ENCODE results near the gene LILRB1.
"Not testable (repeated sequence)": the region's sequence is repeated elsewhere in the genome, so short reads cannot be mapped to it uniquely, and the experiment has no call there.

LILRB1 gene

DNA sequence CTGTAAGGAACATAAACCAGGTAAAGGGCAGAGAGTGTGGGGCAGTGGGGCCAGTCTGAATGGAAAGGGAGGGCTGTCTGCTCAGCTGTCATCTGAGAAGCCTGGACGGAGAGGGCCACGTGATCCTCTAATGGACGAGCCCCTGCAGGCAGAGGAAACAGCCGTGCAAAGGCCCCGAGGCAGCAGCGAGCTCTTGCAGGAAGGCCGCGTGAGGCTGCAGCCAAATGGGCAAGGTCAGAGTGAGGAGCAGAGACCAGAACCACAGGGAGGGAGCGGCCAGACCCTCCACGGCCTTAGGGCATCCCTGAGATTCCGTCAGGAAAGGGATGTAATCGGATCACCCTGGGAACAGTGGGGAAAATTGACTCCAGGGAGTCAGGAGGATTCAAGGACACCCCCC lies 36.9 kb downstream of the LILRB1 start:
- DNase-seq, result no peak

DNA sequence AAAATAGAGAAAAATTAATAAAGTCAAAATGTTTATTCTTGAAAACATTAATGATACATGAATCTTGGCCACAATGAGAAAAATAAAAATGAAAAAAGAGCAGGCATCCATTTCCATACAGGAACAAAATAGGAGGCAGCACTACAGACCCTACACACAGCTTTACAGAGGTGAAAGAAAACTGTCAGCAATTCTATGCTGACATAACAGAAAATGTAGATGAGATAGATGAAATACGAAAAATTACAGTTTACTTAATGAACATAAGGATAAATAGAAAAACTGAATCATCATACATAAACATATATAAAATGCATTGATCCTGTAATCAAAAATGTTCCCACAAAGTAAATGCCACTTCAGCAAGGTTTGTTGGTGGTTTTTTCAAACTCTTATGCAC lies 38.1 kb downstream of the LILRB1 start:
- DNase-seq, result no peak

DNA sequence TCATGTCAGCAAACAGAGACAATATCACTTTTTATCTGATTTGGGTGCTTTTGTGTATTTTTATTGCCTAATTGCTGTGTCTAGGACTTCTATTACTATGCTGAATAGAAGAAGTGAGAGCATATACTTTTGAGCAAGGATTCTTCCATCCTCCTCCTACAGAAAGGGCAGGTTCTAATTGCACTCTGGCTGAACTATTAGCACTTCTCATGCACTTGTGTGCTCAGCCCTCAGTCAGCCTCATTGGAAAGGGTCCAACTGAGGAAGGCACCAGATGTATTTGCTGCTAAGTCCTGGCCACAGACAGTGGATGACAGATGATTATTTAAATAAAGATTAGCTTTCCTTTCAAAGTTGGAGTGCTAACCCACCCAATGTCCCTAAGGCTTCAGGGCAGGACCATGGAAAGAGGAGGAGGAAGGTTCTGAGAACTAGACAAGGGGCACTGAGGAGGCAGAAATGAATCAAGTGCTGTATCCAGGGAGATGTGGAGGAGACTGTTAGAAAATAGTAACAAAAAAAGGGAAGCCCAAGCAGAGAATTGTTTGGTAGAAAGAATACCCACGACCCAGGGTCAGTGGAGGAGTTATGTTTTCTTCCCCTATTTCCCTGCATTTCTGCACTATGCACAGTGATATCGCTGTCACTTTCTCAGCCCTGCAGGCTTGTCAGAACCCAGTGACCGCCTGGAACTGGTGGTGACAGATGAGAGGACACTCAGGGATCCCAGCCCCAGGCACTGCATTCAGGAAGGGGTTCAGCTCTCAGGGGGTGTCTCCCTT lies 40.5 kb downstream of the LILRB1 start:
- peak; percentile 68 for DNase-seq

DNA sequence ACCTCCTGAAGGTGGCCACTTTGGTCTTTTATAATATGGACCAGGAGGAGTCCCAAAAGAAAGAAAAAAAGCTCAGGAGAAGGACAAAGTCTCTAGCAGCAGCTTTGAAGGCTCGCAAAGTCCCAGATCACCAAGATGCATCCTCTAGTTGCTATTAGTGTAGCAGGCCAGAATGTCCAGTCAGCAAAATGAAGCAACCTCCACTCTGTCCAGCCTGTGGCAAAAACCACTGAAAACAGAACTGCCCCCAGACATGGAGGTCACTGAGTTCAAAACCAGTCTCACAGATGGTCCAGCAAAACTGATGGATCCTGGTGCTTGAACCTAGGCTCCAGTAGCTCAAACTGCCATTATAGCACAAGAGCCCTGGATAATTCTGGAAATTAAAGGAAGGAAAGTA lies 42.9 kb downstream of the LILRB1 start:
- DNase-seq, result peak; percentile 57

DNA sequence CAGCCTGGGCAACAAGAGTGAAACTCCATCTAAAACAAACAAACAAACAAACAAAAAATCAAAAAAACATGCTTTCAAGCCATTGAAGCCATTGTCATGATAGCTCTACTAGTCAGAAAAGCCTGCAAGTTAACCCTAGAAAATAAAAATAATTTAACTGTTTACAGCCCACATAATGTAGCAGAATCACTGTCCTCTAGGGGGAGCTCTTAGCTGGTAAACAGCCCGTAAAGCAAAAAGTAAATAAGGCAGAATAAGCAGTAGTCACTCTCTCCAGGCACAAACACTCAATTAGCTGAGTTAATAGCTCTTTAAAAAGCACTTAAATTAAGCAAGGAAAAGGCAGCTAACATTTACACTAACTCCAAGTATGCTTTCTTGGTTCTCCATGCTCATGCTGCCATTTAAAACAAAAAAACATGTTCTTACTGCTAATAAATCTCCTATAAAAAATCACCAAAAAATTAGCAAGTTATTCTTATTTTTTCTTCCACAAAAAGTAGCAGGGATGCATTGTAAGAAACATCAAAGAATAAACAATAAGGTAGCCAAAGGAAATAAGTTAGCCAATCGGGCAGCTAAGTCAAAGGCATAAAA lies 43.8 kb downstream of the LILRB1 start:
- peak; percentile 82 for DNase-seq

GRCh38 chr19:54676210-54676834 lies 46.0 kb downstream of the LILRB1 start:
- DNase-seq, result peak; percentile 82

DNA sequence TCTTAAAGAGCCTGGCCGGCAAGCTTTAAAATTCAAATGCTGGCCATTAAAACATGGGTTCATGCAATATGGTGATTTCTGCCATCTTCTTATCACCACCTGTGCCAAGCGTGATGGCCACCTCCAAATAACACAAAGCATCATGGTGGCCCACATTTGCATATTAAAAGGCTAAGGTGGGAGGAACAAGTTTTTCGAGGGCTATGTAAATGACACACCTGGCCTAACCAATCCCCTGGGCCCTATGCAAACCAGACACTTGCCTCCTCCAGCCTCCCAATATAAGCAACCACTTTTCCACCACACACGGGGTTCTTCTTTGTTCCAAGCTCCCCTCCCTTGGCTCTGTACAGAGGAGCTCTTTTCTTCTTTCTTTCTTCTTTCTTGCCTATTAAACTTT lies 46.9 kb downstream of the LILRB1 start:
- DNase-seq, result no peak

GRCh38 chr19:54681596-54681995 lies 51.3 kb downstream of the LILRB1 start:
- DNase-seq, result not testable (repeated sequence)

- peak; percentile 64 for DNase-seq
Observed at GRCh38 chr19:54682306-54682856, 52.1 kb downstream of the LILRB1 start.

DNA sequence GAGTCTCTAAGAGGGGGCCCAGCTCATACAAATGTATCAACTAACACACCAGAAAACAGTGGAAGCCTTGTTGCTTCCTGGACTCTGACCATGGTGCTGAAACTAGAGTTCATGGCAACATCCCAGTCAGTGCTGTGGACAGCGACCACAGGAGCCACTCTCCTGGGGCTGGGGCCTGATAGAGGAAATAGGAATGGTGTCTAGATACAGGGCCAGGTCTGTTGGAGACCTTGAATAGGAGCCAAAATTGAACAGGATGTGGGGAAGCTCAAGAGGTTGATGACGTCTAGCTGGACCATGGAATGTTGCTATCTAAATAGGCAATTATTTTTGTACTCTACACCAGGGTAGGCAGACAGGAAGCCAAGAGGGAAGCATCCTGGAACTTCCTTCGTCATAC lies 54.2 kb downstream of the LILRB1 start:
- DNase-seq, result peak; percentile 76
